ENCODE data around the gene BRD3OS.

Gene BRD3OS

DNA sequence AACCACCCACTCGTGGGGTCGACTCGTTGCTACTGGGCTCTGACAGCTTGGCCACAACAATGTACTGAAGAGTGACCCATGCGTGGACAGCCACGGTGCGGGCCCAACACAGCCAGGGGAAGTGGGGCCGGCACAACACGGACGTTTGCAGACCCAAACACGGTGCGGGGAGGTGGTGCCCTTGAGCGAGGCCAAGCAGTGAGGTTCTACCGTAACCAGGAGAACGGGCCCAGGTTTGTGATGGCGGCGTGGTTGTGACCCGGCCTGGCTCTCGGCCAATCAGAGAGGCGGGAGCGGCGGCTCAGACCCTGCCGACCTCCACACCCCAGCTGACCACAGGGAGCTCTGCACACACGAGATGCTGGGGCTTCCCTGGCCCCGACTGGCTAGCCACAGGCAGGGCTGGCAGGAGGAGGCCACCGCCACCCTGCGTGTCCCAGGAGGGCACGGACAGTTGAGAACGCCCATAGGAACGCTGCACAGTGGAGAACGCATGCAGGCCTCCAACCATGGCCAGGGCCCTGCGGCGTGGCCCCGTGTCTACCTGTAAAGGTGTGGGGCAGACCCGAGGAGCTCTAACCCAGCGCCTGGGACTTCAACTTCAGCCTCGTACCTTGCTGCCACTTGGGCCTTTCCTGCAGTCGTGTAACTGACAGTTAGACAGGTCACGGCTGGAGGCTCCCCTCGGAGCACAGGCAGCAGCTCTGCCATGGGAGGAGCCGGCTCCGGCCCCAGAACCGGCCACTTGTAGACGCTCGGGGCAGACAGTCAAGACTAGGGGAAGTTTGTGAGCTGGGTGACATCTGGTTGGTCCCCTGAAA lies 28.9 kb downstream of the BRD3OS start:
- DNase-seq, result no peak

DNA sequence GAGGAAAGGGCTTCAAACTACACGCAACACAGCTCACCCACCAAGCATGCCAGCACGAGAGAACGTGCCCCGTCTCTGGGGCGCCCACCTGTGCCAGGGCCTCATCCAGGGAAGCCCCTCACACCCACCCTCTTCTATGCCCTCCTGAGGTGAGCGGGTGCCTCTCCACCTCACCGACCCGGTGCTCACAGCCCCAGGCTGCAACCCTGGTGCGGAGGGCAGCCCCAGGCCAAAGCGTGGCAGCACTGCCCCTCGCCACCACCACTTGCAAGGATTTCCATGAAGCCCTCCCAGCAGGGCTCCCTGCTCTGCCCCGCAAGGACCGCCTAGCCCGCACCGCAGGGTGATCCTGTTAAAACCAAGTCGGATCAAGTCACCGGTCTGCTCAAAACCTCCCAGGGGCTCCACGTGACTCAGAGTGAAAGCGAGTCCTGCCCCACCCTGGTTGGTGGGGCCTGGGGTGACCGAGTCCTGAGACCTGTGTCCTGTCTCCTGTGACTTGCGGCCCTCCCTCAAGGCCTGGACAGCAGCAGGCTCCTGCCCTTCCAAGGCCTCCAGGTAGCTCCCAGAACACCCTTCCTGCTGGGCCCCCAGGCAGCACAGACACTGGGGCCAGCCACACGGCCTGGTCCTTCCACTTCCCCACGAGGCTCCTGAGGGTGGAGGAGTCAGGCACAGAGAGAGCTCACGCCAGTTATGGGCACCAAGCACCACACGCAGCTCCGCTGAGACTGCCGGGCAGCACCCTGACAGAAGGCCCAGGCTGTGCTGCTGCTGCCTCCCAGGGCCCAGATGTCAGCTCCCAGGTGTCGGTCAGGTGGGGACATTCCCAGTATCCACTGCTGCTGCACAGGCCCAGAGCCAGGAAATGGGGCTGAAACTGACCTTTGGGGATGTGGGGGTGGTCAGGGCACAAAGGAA lies 29.9 kb downstream of the BRD3OS start:
- DNase-seq, result no peak

- no peak for DNase-seq
Observed at GRCh38 chr9:134055981-134056461, 30.7 kb downstream of the BRD3OS start.

- no peak for DNase-seq
Observed at GRCh38 chr9:134056483-134057306, 31.4 kb downstream of the BRD3OS start.

DNA sequence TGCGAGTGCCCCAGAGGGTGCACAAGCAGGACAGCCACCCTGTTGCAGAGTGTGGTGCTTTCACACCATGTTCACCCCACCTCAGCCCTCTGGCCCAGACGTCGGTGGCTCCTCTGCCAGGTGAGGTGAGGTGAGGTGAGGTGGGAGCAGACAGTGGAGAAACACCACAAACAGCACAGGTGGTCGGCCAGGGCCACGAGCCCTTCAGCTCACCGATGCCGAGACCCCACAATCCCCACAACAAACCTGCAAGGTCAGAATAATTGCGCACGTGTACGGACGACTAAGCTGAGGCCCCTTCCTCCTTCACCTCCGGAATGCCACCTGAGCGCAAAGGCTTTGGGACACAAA lies 32.0 kb downstream of the BRD3OS start:
- no peak for DNase-seq

DNA sequence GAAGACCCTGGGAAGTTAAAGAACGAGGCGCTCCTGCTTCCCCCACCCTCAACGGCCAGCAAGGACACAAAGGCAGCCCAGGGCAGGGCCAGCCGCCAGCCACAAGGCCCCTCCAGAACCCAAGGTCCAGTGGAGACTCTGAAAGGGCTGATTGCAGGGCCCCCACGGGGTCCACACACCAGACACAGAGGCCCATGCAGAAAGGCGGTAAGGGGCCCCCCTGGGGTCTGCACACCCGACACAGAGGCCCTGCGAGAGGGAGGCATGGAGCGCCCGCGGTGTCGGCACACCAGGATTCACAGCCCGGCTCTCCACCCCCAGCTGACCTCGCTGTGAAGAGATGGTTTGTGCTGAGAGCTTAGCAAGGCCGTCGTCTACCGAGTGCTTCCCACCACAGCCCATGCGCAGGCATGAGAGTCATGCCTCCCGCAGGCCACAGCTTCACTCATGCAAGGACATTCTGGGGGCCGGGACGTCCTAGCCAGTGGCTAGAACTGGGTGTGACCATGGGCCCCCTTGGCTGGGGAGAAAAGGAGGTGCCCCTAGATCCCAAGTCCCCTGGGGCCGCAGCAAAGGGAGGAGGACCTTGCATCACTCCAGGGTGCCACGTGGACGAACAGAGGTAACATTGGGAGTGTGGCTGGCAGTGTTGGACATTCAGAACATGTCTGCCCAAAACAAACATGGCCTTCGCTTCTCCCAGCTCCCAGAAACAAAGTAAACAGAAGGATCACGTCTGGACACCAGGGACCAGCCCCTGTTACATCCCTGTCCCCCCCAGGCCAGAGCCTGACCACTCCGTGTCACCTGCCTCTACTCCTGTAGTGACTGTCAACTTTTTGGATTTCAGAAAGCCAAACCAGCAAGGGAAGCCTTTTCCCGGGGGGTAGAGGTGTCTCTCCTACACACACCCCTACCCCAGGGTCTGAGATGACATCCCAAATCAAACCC lies 32.7 kb downstream of the BRD3OS start:
- no peak for DNase-seq

DNA sequence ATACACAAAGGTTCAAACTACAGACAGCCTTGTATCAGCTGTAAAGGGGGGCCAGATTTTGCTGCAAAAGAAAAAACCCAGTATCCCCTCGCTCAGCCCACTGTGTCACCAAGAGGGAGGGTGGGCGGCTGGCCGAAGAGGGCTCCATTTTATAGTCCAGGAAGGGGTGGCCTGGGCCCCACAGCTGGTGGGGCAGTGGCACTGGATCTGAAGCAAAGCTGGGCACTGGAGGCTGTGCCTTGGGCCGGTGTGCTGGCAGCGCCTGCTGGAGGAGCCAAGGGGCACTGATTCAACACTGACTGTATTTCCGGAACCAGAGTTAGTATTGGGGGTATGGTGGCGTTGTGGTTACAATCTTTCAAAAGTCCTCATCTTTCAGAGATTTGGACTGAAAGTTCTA lies 33.4 kb downstream of the BRD3OS start:
- no peak for DNase-seq

DNA sequence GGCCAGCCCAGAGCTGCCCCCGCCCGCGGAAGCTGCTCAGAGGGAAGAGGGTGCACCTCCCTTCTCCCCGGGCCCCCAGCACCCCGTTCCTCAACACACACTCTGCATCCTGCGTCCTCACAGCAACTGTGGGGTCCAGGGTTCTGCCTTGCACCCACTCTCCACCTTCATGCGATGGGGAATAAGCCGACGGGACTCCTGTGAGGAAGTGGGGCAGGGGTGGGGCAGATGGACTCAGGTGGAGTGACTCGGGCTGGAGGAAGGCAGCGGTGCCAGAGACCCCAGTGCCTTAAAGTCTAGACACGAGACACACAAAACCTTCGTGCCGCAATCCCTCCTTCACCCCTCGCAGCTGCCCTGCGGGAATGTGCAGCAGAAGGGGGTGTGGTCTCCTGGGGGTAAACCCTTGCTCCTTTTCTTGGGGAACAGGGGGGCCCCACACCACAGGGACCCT lies 33.9 kb downstream of the BRD3OS start:
- no peak for DNase-seq

DNA sequence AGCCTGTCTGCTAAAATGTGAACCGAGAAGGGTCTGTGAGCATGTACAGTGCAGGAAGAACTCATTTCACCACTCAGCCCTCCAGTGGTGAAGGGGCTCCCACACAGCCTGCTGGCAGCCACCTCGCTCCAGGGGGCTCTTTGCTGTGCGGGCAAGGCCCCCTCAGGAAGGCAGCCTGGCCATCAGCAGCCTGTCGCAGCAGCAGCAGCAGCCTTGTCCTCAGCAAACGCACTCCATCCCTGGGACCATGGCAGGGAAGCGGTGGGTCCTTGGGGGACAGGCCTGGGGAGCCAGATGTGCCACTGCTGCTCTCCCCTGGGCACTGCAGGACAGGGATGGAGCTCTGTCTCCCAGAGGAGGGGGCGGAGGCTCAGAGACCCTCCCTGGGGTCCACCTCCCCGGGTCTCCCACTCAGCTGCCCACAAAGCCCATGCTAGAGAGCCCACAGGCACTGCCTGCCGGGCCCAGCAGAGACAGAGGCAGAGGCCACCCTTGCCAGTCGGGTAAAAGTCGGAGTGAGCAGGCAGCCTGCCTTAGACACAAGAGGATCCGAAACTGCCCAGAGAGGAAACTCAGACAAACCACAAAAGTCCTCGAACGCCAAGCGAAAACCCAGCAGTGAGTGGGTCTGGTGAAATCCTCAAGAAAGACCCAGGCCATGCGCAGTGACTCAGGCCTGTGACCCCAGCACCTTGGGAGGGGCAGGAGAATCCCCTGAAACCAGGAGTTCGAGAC lies 34.5 kb downstream of the BRD3OS start:
- DNase-seq, result no peak

- no peak for DNase-seq
Observed at GRCh38 chr9:134060546-134060945, 35.3 kb downstream of the BRD3OS start.

GRCh38 chr9:134061019-134061687 lies 35.9 kb downstream of the BRD3OS start:
- no peak for DNase-seq

GRCh38 chr9:134061688-134062371 lies 36.5 kb downstream of the BRD3OS start:
- DNase-seq, result no peak

DNA sequence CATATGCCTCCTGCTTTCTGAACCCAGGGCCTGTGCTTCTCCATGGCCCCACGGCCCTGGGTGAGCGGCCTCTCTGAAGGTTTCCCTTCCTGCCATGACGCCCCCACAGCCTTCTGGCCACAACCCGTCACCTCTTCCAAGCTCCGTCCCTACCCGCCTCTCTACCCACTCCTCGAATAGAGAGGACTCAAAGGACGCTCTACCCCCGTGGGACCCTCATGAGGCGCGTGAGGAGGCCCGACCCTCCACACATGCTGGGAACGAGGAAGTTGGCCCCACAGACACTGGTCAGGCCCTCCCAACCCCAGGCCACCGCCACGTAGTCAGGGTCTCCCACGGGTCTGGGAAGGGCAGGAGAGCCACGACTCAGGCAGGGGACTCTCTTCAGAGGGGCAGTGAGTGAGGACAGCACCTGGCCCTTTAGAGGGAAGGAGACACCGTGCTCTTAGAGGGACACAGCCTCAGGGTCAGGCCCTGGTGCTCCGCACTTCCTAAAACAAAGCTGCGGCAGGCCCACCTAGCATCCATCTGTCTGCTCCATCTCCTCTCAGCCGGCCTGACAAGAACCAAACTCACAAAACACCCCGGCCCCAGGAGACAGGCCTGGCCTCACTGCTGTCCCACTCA lies 37.3 kb downstream of the BRD3OS start:
- DNase-seq, result no peak

GRCh38 chr9:134063088-134063570 lies 37.8 kb downstream of the BRD3OS start:
- no peak for DNase-seq

DNA sequence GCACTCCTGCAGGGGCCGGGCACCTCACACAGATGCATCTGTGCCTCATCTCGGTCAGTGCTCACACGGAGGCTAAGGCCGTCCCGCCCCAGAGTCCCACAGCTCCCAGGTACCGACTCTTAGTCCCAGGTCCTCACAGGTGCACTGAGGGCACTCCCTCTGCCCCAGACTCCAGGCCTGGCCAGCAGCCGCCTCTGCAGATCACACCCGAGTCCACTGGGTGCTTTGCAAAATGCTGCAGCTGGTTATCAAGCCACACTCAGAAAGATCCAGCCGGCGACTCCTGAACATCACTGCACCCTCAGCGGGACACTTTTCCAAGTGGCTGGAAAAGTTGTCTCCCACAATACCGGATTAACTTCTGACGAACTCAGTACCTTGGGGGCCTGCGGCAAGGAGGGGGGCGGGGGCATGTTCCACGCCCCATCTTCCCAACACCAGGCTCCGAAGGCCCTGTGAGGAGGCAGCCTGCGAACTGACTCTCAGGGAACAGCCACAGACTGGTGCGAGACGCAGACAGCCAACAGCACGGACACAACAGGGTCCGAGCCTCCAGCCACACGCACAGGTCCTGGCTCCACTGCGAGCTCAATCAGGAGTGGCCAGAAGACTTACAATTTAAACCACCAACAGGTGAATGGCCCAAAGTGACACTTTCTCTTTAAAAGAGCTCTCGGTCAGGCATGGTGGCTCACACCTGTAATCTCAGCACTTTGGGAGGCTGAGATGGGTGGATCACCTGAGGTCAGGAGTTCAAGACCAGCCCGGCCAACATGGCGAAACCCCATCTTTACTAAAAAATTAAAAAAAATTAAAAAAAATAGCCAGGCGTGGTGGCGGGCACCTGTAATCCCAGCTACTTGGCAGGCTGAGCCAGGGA lies 38.5 kb downstream of the BRD3OS start:
- DNase-seq, result no peak

DNA sequence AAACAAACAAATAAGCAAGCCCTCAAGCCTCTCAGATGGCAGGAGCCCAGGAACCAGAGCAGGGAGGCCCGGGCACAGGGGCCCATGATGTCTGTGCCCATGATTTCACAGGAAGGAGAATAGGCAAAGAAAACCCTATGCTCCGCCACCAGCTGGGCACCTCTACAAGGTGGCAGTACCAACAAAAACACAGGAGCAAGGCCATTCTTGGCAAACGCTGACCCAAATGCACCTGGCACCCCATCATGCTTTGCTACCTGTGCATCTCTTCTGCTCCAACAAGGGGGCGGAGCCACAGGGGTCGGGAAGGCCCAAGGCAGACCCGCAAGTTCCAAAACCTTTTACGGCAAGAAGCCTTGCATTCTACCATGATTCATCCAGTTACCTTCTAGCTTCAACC lies 39.4 kb downstream of the BRD3OS start:
- DNase-seq, result no peak

- DNase-seq, result no peak
Observed at GRCh38 chr9:134065612-134066419, 40.5 kb downstream of the BRD3OS start.

All from NCI-H1694 treated with DMSO at 0.1 percent for 48 hours (cell line).